Activated CD4-positive, alpha-beta memory T cell treated with anti-CD3 and anti-CD28 coated beads for 36 hours (primary cell): ENCODE data around the gene SP2. TPM values are rescaled to one million over a fixed set of nuclear protein-coding genes. Genes with fewer than 3 reads are reported as not detected.

Experiments used
- CTCF ChIA-PET: fragments of 350-600 bp; sonication (Branson Sonifier 250); formaldehyde crosslinking; loops from one replicate; lab custom pipeline; 2021; ENCODE audit warnings: antibody characterized with exemption, inconsistent platforms; lab: Charles Lee
- POLR2A ChIA-PET: fragments of 350-600 bp; sonication (Branson Sonifier 250); formaldehyde crosslinking; loops from one replicate; lab custom pipeline; 2021; ENCODE audit warnings: antibody characterized with exemption; lab: Charles Lee
- DNase-seq: peaks from one replicate; pipeline ENCODE4 v3.0.0-alpha.2; 2020
- H3K27ac Mint-ChIP-seq: one replicate; pipeline ENCODE4 v1.8.0; 2021; ENCODE audit warnings: mixed read lengths
- H3K27me3 Mint-ChIP-seq: one replicate; pipeline ENCODE4 v1.8.0; 2021; ENCODE audit warnings: mixed read lengths
- H3K36me3 Mint-ChIP-seq: one replicate; pipeline ENCODE4 v1.8.0; 2021; ENCODE audit warnings: mixed read lengths
- H3K4me1 Mint-ChIP-seq: one replicate; pipeline ENCODE4 v1.8.0; 2021; ENCODE audit warnings: low read depth, mixed read lengths
- H3K4me3 Mint-ChIP-seq: one replicate; pipeline ENCODE4 v1.8.0; 2021; ENCODE audit warnings: mild to moderate bottlenecking, mixed read lengths
- H3K9me3 Mint-ChIP-seq: one replicate; pipeline ENCODE4 v1.8.0; 2021; ENCODE audit warnings: mixed read lengths
- intact Hi-C: fragments of 100-400 bp; cut with micrococcal nuclease; formaldehyde crosslinking; loops from one replicate; pipeline ENCODE4 v1.15.1; 2023
- total RNA-seq, 2 experiments: library from RNA; stranded (reverse); gene quantifications; one replicate each; pipeline ENCODE4 v1.2.3, GENCODE V29; 2021

The SP2 gene
- total RNA-seq, 2 experiments from 2014 or later: 15.1 to 17.2 TPM

DNA sequence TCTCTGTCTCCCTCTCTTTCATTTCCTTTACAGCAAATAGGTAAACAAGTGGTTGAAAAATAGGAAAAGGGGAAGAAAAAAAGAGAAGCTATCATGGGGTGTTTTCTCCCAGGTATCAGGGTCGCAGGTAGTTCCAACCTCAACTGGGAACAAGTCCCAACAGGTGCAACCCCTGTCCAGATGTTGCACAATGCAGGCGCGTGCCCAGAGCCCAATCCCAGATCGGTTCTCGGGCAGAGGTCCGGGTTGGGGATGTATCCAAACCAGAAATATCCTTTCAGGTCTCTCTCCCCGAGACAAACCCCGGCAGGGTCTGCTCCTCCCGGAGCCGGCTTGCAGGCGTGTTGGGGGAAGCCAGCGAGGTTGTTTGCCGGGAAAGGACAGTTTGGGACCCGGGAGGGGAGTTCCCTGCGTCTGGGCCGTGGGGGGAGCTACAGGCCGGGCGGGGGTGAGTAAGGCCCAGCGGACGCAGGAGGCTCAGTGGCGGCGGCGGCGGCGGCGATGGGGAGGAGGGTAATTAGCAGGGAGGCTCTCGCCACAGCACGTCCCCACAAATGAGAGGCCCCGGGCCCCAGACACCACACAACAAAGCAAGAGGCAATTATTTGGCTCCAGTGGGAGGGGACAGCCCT, 23.9 kb upstream of the SP2 start:
- Mint-ChIP-seq H3K36me3 (no peaks in the 10 kb centered on the region), H3K4me1 (no peaks in the 10 kb centered on the region), H3K27me3 (peaks cover 28% of the 10 kb centered on the region), H3K4me3 (no peak overlapping the region), H3K27ac (no peak overlapping the region), H3K9me3 (no peaks in the 10 kb centered on the region)
- ChIA-PET CTCF (interaction anchor here (1.4 to 2.3 kb wide), 2 partner anchors 18 to 25 kb away, joined by 4 to 10 read pairs; no protein-coding TSS in a partner anchor), POLR2A (no interaction called here)
- intact Hi-C loops: no loop called here
- no peak for DNase-seq

DNA sequence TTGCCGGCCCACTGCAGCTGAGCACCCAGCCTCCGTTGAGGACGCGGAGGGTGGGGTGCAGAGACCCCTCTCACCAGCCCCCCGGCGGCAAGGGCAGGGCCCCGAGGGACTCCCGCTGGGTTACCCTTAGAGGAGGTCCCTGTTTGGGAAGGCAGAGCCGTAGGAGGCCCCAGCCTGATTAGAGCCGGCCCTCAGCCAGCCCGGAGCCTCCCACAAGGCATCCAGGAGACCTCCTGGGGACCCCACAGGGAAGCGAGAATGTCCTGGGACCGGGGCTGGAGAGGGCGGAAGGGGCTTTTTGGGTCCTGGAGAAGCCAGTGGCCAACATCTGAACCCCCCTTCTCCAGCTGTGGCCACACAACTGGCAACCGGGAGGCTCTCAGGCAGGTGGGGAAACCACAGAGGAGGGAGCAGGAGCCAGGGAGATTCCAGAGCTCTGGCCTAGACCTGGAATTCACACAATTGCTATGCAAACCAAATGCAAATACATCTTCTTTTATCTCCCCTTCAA, 23.3 kb upstream of the SP2 start:
- ChIA-PET CTCF (interaction anchor here (0.7 to 1.4 kb wide), 2 partner anchors 25 to 28 kb away, joined by 3 to 4 read pairs; no protein-coding TSS in a partner anchor), POLR2A (no interaction called here)
- intact Hi-C loops: no loop called here
- Mint-ChIP-seq H3K27me3 (peaks cover 28% of the 10 kb centered on the region), H3K9me3 (no peaks in the 10 kb centered on the region), H3K4me3 (no peak overlapping the region), H3K36me3 (no peaks in the 10 kb centered on the region), H3K4me1 (no peaks in the 10 kb centered on the region), H3K27ac (no peak overlapping the region)
- no peak for DNase-seq

DNA sequence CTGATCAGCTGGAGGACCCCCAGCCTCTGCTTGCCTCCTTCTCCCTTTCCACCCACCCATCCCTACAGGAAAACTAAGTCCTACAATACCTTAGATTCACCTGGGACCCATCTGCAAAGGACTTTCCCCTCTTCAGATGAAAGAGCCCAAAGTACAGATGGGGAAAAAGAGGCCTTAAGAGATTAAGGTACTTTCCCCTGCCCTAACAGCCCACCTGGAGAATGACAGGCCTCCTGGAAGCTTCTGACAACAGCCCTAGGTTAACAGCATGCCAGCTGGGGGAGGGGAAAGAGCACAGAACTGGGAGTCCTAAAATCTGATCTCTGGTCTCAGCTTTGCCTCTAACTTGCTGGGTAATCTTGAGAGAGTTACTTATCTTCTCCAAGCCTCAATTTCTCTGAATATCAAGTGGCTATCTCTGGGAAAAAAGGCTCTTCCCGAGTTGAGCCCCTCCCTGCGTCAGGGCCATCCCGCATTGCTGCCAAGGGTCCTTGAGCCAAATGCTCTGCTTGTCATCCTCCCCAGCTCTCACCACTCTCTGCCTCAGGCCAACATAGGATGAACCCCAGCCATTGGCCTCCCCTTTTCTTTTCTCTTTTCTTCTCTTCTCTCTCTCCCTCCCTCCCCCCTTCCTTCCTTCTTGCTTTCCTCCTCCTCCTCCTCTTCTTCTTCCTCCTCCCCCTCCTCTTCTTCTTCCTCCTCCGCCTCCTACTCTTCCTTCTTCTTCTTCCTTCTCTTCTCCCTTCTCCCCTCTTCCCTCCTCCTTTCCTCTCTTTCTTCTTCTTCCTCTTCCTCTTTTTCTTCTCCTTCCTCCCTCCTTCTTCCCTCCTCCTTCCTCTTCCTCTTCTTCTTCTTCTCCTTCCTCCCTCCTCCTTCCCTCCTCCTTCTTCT, 22.6 kb upstream of the SP2 start:
- CTCF ChIA-PET: interaction anchor here (0.7 kb wide), 1 partner anchor 29 kb away, joined by 3 read pairs; no protein-coding TSS in a partner anchor
- Mint-ChIP-seq H3K27me3 (peaks cover 30% of the 10 kb centered on the region), H3K4me3 (no peak overlapping the region)

DNA sequence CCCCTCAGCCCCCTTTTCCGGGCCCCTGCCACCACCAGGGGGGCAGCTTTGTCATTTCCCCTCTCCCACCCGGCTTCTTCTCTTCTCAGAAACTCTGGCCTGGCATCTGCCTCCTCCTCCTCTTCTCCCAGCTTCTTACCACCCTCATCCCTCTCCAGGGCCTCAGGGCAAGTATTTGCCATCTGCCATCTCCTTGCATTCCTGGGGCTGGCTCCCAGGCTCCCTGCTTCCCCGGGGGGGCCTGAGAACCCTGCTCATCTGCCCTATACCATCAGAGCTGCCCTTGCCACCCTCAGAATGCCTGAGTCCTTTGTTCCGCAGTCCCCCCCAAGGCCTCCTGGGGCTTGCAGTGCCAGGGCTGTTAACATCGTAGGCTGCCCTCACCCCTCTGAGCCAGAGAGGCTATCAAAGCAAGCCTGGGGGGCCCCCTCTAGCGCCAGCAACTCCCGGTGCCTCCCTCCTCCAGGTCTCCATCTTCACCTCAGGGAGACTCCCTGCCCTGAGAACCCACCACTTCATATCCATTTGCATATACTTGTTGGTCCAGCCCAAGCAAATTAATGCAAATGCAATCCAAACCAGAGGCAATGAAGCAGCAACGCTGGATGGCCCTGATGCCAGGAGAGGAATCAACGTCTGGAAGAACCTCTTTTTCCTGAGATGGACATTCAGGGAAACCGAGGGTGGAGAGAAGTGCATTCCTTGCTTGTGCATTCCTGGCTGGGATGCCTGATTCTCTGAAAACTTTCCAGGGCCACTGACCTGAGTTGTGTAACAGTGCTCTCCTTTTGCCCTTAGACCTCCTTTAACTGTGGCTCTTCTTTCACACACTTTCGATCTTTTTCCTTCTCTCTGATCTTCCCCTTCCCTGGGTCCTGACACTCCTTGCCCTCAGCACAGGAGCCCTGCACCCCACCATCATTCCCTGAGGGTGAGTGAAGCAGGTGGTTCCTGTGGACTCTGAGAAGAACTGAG, 20.7 kb upstream of the SP2 start:
- no peak for DNase-seq
- H3K9me3 Mint-ChIP-seq: no peaks in the 10 kb centered on the region
- no peaks in the 10 kb centered on the region for H3K36me3 Mint-ChIP-seq
- peaks cover 4% of the 10 kb centered on the region for H3K4me1 Mint-ChIP-seq
- no peak overlapping the region for H3K27ac Mint-ChIP-seq
- CTCF ChIA-PET: interaction anchor here (0.9 kb wide), 1 partner anchor 32 kb away, joined by 3 read pairs; no protein-coding TSS in a partner anchor
- POLR2A ChIA-PET: no interaction called here
- intact Hi-C loops: no loop called here
- H3K4me3 Mint-ChIP-seq: no peak overlapping the region
- peaks cover 28% of the 10 kb centered on the region for H3K27me3 Mint-ChIP-seq

More for the DNA sequence above, 22.6 kb upstream of the SP2 start:
- Mint-ChIP-seq H3K27ac (no peak overlapping the region), H3K4me1 (no peaks in the 10 kb centered on the region), H3K9me3 (no peaks in the 10 kb centered on the region), H3K36me3 (no peaks in the 10 kb centered on the region)
- DNase-seq: no peak
- POLR2A ChIA-PET: no interaction called here
- intact Hi-C loops: no loop called here

DNA sequence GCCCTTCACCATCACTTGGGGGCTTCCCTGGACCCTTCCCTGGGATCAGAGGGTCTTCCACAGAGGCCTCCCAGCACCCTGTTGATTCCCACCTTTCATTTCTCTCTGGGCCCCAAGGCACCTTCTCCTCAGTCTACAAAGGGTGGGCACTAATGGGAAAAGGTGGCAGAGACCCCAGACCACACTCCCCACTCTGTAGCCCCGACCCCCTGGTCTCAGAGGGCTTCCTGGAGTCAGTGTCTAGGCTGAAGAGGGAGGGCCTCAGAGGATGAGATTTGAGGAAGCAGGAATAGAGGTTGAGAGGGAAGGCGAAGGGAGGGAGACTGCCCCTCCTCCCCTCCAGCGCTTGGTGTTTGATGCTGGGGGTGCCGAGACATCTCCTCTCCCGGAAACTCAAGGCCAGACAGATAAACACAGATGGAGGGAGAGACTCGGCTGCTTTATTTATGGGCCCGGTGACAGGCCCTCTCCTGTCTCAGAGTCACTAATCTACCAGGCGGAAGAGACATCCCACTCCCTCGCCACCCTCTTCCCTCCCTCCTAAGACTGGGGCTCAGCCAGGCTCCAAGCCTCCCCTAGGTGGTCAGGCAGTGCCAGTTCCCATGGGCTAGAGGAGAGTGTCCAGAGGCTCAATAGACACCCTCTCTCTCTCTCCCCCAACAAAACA, 18.5 kb upstream of the SP2 start:
- Mint-ChIP-seq H3K27ac (no peak overlapping the region), H3K36me3 (no peaks in the 10 kb centered on the region), H3K27me3 (peaks cover 21% of the 10 kb centered on the region), H3K9me3 (no peaks in the 10 kb centered on the region), H3K4me3 (no peak overlapping the region), H3K4me1 (peaks cover 4% of the 10 kb centered on the region)
- intact Hi-C loops: no loop called here
- no peak for DNase-seq
- CTCF ChIA-PET: interaction anchor here (0.7 kb wide), 1 partner anchor 22 kb away, joined by 3 read pairs; no protein-coding TSS in a partner anchor
- POLR2A ChIA-PET: no interaction called here

DNA sequence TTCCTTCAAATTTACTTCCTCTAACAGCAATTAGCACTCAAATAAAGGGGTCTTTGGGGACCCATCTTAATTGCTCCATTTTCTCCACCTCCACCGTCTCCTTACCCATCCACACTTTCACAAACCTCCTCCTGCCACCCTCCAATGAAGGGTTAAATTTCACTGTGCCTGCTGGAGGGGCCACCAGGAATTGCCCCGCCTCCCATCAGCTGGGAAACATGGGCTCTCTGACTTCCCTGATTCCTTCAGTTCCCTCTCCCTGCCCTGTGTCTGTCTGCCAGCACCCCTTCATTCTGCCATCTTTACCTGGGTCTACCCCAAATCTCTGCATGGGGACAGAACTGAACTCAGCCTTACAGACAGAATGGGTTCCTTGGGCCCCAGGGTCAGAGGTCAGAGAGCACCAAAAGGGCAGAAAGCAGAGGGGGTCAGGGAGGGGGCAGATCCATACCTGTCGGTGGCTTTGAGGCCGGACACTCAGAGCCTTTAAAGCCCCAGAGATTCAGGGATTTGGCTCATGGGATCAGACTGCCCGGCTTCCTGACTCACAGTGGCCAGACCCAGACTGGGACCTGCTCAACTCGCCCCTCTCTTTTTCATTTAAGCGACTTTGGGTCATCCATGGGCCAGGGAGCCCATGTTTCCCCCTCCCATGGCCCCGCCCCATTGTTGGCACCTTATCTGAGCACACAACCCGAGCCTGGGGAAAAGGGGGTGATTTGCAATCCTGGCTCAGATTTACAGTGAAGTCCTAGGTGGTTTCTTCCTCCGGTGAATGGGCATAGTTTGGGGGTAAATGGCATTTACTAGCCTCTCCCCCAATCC, 17.6 kb upstream of the SP2 start:
- peaks cover 18% of the 10 kb centered on the region for H3K27me3 Mint-ChIP-seq
- intact Hi-C loops: no loop called here
- no peak overlapping the region for H3K27ac Mint-ChIP-seq
- H3K9me3 Mint-ChIP-seq: no peaks in the 10 kb centered on the region
- H3K36me3 Mint-ChIP-seq: no peaks in the 10 kb centered on the region
- no peak overlapping the region for H3K4me3 Mint-ChIP-seq
- DNase-seq: no peak
- H3K4me1 Mint-ChIP-seq: peaks cover 13% of the 10 kb centered on the region
- ChIA-PET POLR2A (interaction anchor here (1.0 kb wide), 1 partner anchor 17 kb away, joined by 3 read pairs; no protein-coding TSS in a partner anchor), CTCF (interaction anchor here (0.8 to 2.1 kb wide), 2 partner anchors 11 to 35 kb away, joined by 4 to 10 read pairs; no protein-coding TSS in a partner anchor)

DNA sequence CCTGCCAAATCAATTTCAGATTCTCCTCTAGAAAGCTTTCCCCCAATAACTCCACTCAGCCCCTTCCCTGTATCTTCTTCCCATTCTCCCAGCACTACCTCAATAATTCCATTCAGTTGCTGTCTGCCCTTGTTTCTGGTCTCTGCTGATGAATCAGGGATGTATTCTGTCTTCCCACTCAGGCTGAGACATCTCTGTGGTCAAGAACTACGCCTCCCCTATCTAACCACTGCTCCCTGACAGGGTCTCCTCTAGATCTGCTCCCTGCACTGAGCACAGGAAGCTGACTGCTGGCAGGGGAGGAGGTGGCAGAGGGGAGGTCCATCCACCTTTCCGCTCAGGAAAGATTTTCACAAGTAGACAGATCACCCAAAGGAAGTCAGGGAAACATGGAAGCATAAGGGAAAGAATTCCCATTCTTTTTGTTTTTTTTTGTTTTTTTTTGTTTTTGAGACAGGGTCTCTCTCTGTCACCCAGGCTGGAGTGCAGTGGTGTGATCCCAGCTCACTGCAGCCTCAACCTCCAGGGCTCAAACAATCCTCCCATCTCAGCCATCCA, 16.9 kb upstream of the SP2 start:
- intact Hi-C loops: no loop called here
- Mint-ChIP-seq H3K4me1 (peaks cover 15% of the 10 kb centered on the region), H3K36me3 (no peaks in the 10 kb centered on the region), H3K27ac (no peak overlapping the region), H3K9me3 (no peaks in the 10 kb centered on the region), H3K4me3 (no peak overlapping the region), H3K27me3 (peaks cover 18% of the 10 kb centered on the region)
- peak; percentile 25 for DNase-seq
- CTCF ChIA-PET: interaction anchor here (0.8 to 2.1 kb wide), 4 partner anchors 10 to 38 kb away, joined by 3 to 10 read pairs (median 5); partner anchors contain the start of gene SCRN2
- POLR2A ChIA-PET: interaction anchor here (1.0 kb wide), 1 partner anchor 16 kb away, joined by 3 read pairs; no protein-coding TSS in a partner anchor

DNA sequence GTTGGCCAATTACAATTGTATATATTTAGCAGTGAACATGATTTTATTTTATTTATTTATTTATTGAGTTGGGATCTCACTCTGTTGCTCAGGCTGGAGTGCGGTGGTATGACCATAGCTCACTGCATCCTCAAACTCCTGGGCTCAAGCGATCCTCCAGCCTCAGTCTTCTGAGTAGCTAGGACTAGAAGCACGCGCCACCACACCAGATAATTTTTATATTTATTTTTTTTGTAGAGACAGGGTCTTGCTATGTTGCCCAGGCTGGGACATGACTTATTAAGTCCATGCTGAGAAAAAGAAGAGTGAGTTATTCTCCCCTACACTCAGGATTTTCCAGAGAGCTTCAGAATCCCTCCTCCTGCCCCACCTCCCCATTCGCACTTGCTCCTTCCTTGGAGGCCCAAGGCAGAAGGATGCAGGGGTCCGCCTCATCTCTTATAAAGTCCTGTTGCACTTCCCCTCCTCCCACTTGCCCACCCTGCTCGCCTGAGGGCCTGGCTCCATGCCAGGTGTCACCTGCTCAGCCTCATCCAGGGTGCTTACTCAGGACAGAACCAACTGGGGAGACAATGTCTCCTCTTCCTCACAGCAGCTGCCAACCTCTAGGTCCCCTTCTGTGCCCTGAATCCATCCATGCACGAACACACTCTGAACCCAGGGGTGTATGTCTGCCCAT, 16.1 kb upstream of the SP2 start:
- intact Hi-C loops: no loop called here

DNA sequence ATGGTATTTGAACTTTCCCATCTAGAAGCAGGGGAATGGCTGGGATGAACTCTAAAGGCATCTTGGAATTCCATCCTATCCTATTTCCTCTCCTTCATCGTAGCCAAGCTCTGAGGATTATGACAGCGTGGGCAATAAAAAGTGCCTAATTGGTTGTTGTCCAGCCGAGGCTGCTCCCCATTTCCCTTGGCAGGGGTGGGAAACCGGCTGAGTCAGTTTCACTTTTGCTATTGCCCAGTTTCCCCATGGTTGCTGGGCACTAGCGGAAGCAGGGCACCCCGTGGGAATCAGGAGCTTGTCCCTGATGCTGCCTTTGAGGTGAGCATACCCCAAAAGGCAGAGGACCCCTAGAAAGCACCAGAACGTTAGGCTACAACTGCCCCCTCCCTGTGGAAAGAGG, 13.8 kb upstream of the SP2 start:
- CTCF ChIA-PET: interaction anchor here (0.7 to 15.7 kb wide), 4 partner anchors 8 to 88 kb away, joined by 3 to 672 read pairs (median 4); partner anchors contain the start of genes SCRN2 and SP6
- no peak for DNase-seq
- intact Hi-C loops: no loop called here
- H3K4me1 Mint-ChIP-seq: peaks cover 29% of the 10 kb centered on the region
- H3K36me3 Mint-ChIP-seq: no peaks in the 10 kb centered on the region
- no peaks in the 10 kb centered on the region for H3K9me3 Mint-ChIP-seq
- H3K4me3 Mint-ChIP-seq: no peak overlapping the region
- H3K27ac Mint-ChIP-seq: no peak overlapping the region
- H3K27me3 Mint-ChIP-seq: peaks cover 8% of the 10 kb centered on the region
- POLR2A ChIA-PET: no interaction called here

More for the DNA sequence above, 16.1 kb upstream of the SP2 start:
- Mint-ChIP-seq H3K9me3 (no peaks in the 10 kb centered on the region), H3K27ac (no peak overlapping the region), H3K27me3 (peaks cover 16% of the 10 kb centered on the region), H3K36me3 (no peaks in the 10 kb centered on the region), H3K4me1 (peaks cover 20% of the 10 kb centered on the region), H3K4me3 (no peak overlapping the region)
- POLR2A ChIA-PET: interaction anchor here (1.0 kb wide), 1 partner anchor 16 kb away, joined by 3 read pairs; no protein-coding TSS in a partner anchor
- DNase-seq: no peak
- CTCF ChIA-PET: interaction anchor here (0.8 to 2.1 kb wide), 4 partner anchors 9 to 39 kb away, joined by 3 to 10 read pairs (median 5); partner anchors contain the start of gene SCRN2
